GM04503 (cell line): ENCODE measurements around the gene RPL9.
"Not testable (repeated sequence)": the region's sequence is repeated elsewhere in the genome, so short reads cannot be mapped to it uniquely, and the experiment has no call there.

ENCODE experiments used
- DNase-seq: peaks from one replicate; pipeline ENCODE4 v3.0.0-alpha.2; 2012; ENCODE audit warnings: low read depth

RPL9 gene

DNA sequence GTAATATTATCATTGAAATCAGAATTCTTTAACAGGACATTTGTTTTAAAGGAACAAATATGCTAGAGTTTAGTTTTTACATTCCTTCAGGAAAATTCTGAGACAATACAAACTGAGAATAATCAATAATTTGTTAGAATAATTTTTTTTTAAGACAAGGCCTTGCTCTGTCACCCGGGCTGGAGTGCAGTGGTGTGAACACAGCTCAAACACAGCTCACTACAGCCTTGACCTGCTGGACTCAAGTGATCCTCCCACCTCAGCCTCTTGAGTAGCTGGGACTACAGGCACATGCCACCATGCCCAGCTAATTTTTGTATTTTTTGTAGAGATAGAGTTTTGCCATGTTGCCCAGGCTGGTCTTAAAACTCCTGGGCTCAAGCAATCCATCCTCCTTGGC is 33.4 kb downstream of the RPL9 start:
- DNase-seq, result not testable (repeated sequence)

- no peak for DNase-seq
These were observed 36.5 kb downstream of the RPL9 start for GRCh38 chr4:39422247-39422646.

GRCh38 chr4:39415678-39416283 is 42.9 kb downstream of the RPL9 start:
- DNase-seq, result no peak

- DNase-seq, result not testable (repeated sequence)
These were observed 47.2 kb downstream of the RPL9 start for GRCh38 chr4:39411561-39411960.

- DNase-seq, result no peak
These were observed 48.3 kb downstream of the RPL9 start for GRCh38 chr4:39410415-39410814.

- no peak for DNase-seq
These were observed 51.2 kb downstream of the RPL9 start for GRCh38 chr4:39407584-39407885.

DNA sequence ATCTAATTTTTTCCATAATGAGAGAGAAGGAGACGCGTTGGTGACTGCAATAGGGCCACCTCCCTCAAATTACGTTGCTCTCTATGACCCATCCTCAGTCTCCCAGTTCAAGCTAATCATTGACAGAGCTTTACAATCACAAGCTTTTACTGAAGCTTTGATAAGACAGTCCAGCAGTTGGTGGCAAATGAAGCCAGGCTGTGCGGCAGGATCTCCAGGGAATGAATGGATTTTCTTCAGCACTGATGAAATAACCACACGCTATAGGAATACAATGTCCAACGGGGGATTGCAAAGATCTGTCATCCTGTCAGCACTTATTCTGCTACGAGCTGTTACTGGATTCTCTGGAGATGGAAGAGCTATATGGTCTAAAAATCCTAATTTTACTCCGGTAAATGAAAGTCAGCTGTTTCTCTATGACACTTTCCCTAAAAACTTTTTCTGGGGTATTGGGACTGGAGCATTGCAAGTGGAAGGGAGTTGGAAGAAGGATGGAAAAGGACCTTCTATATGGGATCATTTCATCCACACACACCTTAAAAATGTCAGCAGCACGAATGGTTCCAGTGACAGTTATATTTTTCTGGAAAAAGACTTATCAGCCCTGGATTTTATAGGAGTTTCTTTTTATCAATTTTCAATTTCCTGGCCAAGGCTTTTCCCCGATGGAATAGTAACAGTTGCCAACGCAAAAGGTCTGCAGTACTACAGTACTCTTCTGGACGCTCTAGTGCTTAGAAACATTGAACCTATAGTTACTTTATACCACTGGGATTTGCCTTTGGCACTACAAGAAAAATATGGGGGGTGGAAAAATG is 51.7 kb downstream of the RPL9 start, which contains the start of gene KLB:
TSS of gene KLB (plus strand) at position 168 of the 821 bp plus-strand sequence. CDS start at position 188, 20 bp downstream.
- no peak for DNase-seq
